ENCODE measurements around the gene MEF2C. TPM values are rescaled to one million over a fixed set of nuclear protein-coding genes. Genes with fewer than 3 reads are reported as not detected.

Gene MEF2C
- total and polyA plus RNA-seq, 4 donors, result 2.8 to 15.9 (median 10.1) TPM

- no peak for DNase-seq (ENCODE audit: low spot score)
- Histone ChIP-seq H3K36me3 (ENCODE audit: control insufficient read depth in 4 of 4, insufficient read depth in 3 of 4, low read depth in 1 of 4, low read length in 3 of 4) (no peaks in the 10 kb centered on the region), H3K9ac (ENCODE audit: low read depth in 1 of 2, low read length in 2 of 2) (no peak overlapping the region), H3K9me3 (ENCODE audit: control insufficient read depth in 4 of 4, low read length in 3 of 4) (no peaks in the 10 kb centered on the region), H3K27me3 (ENCODE audit: control insufficient read depth in 4 of 4, insufficient read depth in 4 of 4, low read length in 3 of 4) (no peaks in the 10 kb centered on the region), H3K4me1 (ENCODE audit: control insufficient read depth in 4 of 4, insufficient read depth in 4 of 4, low read length in 3 of 4) (no peaks in the 10 kb centered on the region), H3K4me3 (ENCODE audit: low read depth in 1 of 3, low read length in 3 of 3) (no peak overlapping the region), H3K27ac (ENCODE audit: low read depth in 1 of 2, low read length in 2 of 2) (peak overlapping the region; percentile 25 to 37)
- 80% methylated on average over 17 of the region's 17 CpGs for WGBS
- TF ChIP-seq ATF3 (IDR thresholded peaks at IDR 0.05), result no peak
Measured at GRCh38 chr5:88813805-88814575, 69.0 kb downstream of the MEF2C start.

GRCh38 chr5:88813244-88813643 is 69.7 kb downstream of the MEF2C start:
- Histone ChIP-seq H3K36me3 (ENCODE audit: control insufficient read depth in 4 of 4, insufficient read depth in 3 of 4, low read depth in 1 of 4, low read length in 3 of 4) (no peaks in the 10 kb centered on the region), H3K4me3 (ENCODE audit: low read depth in 1 of 3, low read length in 3 of 3) (no peak overlapping the region), H3K4me1 (ENCODE audit: control insufficient read depth in 4 of 4, insufficient read depth in 4 of 4, low read length in 3 of 4) (no peaks in the 10 kb centered on the region), H3K9ac (ENCODE audit: low read depth in 1 of 2, low read length in 2 of 2) (no peak overlapping the region), H3K9me3 (ENCODE audit: control insufficient read depth in 4 of 4, low read length in 3 of 4) (no peaks in the 10 kb centered on the region), H3K27ac (ENCODE audit: low read depth in 1 of 2, low read length in 2 of 2) (no peak overlapping the region), H3K27me3 (ENCODE audit: control insufficient read depth in 4 of 4, insufficient read depth in 4 of 4, low read length in 3 of 4) (no peaks in the 10 kb centered on the region)
- no peak for DNase-seq (ENCODE audit: low spot score)
- no peak for TF ChIP-seq GABPA (IDR thresholded peaks at IDR 0.05 in 1 of 2, conservative IDR thresholded peaks at IDR 0.05 in 1 of 2)
- TF ChIP-seq FOXA1 (IDR thresholded peaks at IDR 0.05), result no peak
- TF ChIP-seq HNF4G (IDR thresholded peaks at IDR 0.05), result no peak
- no peak for TF ChIP-seq ATF3 (IDR thresholded peaks at IDR 0.05)
- no peak for TF ChIP-seq JUND (IDR thresholded peaks at IDR 0.05)
- no peak for TF ChIP-seq NR2F2 (IDR thresholded peaks at IDR 0.05)
- TF ChIP-seq ZBTB33 (IDR thresholded peaks at IDR 0.05), result no peak
- no peak for TF ChIP-seq RXRA (IDR thresholded peaks at IDR 0.05)
- TF ChIP-seq FOXA2 (IDR thresholded peaks at IDR 0.05), result no peak
- no peak for TF ChIP-seq TAF1 (conservative IDR thresholded peaks at IDR 0.05)
- no peak for TF ChIP-seq HNF4A (conservative IDR thresholded peaks at IDR 0.05)
- TF ChIP-seq YY1 (IDR thresholded peaks at IDR 0.05), result no peak
- TF ChIP-seq RAD21 (IDR thresholded peaks at IDR 0.05), result no peak
- no peak for TF ChIP-seq REST (IDR thresholded peaks at IDR 0.05)
- TF ChIP-seq SP1 (IDR thresholded peaks at IDR 0.05), result no peak
- WGBS, result 74% methylated on average over 1 of the region's 1 CpG
